Neural crest cell (in vitro differentiated cells): ENCODE measurements around the gene ZNF92. TPM values are rescaled to one million over a fixed set of nuclear protein-coding genes. Genes with fewer than 3 reads are reported as not detected.

Experiments
- DNase-seq: peaks from one replicate; pipeline ENCODE4 v3.0.0; 2021; ENCODE audit warnings: low read depth, mixed read lengths, low spot score
- H3K27ac Mint-ChIP-seq: one replicate; pipeline ENCODE4 v1.8.0; 2021; ENCODE audit warnings: mild to moderate bottlenecking, mixed read lengths; ENCODE audit not compliant: unreplicated experiment
- H3K27me3 Mint-ChIP-seq: 2 replicates; pipeline ENCODE4 v1.8.0; 2021; ENCODE audit warnings: low read depth, mild to moderate bottlenecking, mixed read lengths
- H3K36me3 Mint-ChIP-seq: 2 replicates; pipeline ENCODE4 v1.8.0; 2021; ENCODE audit warnings: low read depth, mild to moderate bottlenecking, mixed read lengths
- H3K4me1 Mint-ChIP-seq: 2 replicates; pipeline ENCODE4 v1.8.0; 2021; ENCODE audit warnings: mixed read lengths
- H3K4me3 Mint-ChIP-seq: one replicate; pipeline ENCODE4 v1.8.0; 2021; ENCODE audit warnings: mild to moderate bottlenecking, mixed read lengths
- H3K9me3 Mint-ChIP-seq: 2 replicates; pipeline ENCODE4 v1.8.0; 2021; ENCODE audit warnings: mixed read lengths
- total RNA-seq: library from RNA; stranded (reverse); gene quantifications from 2 replicates; pipeline ENCODE4 v1.2.1, GENCODE V29; 2021
- TF ChIP-seq, protein P1 (sequence below): fragments of 200-600 bp; sonication (generic); conservative IDR thresholded peaks from 2 replicates; pipeline ENCODE4 v1.5.0; 2021; ENCODE audit warnings: antibody characterized with exemption, mild to moderate bottlenecking

Gene ZNF92
- total RNA-seq, 1 donor from 2014 or later = 26.0 TPM

GRCh38 chr7:65354263-65354662 is 19.4 kb upstream of the ZNF92 start:
- H3K9me3 Mint-ChIP-seq = peaks cover 2% of the 10 kb centered on the region
- H3K36me3 Mint-ChIP-seq = peaks cover 12% of the 10 kb centered on the region
- H3K27me3 Mint-ChIP-seq = no peaks in the 10 kb centered on the region
- no peak for DNase-seq
- no peak overlapping the region for H3K4me3 Mint-ChIP-seq
- TF ChIP-seq, protein P1, sequence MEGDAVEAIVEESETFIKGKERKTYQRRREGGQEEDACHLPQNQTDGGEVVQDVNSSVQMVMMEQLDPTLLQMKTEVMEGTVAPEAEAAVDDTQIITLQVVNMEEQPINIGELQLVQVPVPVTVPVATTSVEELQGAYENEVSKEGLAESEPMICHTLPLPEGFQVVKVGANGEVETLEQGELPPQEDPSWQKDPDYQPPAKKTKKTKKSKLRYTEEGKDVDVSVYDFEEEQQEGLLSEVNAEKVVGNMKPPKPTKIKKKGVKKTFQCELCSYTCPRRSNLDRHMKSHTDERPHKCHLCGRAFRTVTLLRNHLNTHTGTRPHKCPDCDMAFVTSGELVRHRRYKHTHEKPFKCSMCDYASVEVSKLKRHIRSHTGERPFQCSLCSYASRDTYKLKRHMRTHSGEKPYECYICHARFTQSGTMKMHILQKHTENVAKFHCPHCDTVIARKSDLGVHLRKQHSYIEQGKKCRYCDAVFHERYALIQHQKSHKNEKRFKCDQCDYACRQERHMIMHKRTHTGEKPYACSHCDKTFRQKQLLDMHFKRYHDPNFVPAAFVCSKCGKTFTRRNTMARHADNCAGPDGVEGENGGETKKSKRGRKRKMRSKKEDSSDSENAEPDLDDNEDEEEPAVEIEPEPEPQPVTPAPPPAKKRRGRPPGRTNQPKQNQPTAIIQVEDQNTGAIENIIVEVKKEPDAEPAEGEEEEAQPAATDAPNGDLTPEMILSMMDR = no peak
- H3K27ac Mint-ChIP-seq = no peak overlapping the region
- no peaks in the 10 kb centered on the region for H3K4me1 Mint-ChIP-seq

DNA sequence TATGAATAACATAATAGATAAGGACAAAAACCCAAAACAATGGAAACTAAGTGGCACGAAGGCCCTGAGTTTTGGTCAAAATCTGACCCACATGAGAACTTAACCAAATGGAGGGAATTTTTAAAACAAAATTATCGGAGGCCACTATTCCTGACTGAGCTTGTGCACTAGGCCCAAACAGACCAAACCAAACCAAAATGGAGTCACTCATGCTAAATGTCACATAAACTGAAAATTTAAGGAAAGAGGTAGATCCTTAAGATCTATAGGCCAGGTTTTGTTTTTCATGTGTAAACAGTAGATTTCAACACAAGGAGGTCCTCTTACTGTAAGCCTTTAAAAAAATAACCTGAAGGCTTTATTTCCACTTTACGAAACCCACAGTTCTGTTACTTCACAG is 3.8 kb upstream of the ZNF92 start:
- no peak overlapping the region for H3K4me3 Mint-ChIP-seq
- DNase-seq = no peak
- H3K9me3 Mint-ChIP-seq = no peaks in the 10 kb centered on the region
- TF ChIP-seq, protein P1 = no peak
- H3K27me3 Mint-ChIP-seq = no peaks in the 10 kb centered on the region
- H3K36me3 Mint-ChIP-seq = no peaks in the 10 kb centered on the region
- H3K4me1 Mint-ChIP-seq = peaks cover 15% of the 10 kb centered on the region
- no peak overlapping the region for H3K27ac Mint-ChIP-seq

GRCh38 chr7:65371468-65371867 is 2.2 kb upstream of the ZNF92 start:
- DNase-seq = no peak
- no peaks in the 10 kb centered on the region for H3K27me3 Mint-ChIP-seq
- H3K27ac Mint-ChIP-seq = no peak overlapping the region
- TF ChIP-seq, protein P1 = no peak
- H3K36me3 Mint-ChIP-seq = no peaks in the 10 kb centered on the region
- peak overlapping the region; percentile 31 for H3K4me3 Mint-ChIP-seq
- peaks cover 23% of the 10 kb centered on the region for H3K4me1 Mint-ChIP-seq
- H3K9me3 Mint-ChIP-seq = no peaks in the 10 kb centered on the region

DNA sequence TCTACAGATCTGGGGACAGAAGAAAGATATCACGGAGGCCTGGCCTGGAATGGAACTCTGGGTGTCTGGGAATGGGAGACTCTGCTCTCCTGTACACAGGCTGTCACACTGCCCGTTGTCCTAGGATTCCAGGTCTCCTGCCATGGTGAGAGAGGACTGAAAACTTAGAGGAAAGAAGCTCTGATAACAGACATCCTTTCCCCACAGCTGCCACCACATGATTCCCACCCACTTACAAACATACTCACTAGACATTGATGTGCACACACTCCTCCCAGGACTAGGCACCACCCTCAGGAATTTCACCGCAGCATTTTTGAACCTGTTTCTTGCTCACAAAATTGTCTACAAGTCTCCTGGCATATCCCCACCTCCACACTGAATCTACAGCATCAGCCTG is 5.7 kb downstream of the ZNF92 start:
- H3K27me3 Mint-ChIP-seq = no peaks in the 10 kb centered on the region
- peak overlapping the region; percentile 31 for H3K27ac Mint-ChIP-seq
- no peaks in the 10 kb centered on the region for H3K9me3 Mint-ChIP-seq
- DNase-seq = no peak
- TF ChIP-seq, protein P1 = no peak
- H3K4me3 Mint-ChIP-seq = peak overlapping the region; percentile 54
- peaks cover 30% of the 10 kb centered on the region for H3K36me3 Mint-ChIP-seq
- peaks cover 59% of the 10 kb centered on the region for H3K4me1 Mint-ChIP-seq

- no peak overlapping the region for H3K27ac Mint-ChIP-seq
These were observed 8.1 kb downstream of the ZNF92 start for GRCh38 chr7:65381742-65382141.

More at GRCh38 chr7:65381742-65382141, 8.1 kb downstream of the ZNF92 start:
- Mint-ChIP-seq H3K27me3 (no peaks in the 10 kb centered on the region), H3K9me3 (no peaks in the 10 kb centered on the region), H3K36me3 (peaks cover 28% of the 10 kb centered on the region), H3K4me3 (no peak overlapping the region), H3K4me1 (peaks cover 50% of the 10 kb centered on the region)
- no peak for DNase-seq
- TF ChIP-seq, protein P1 = no peak
